ENCODE data around the gene HCST. TPM values are rescaled to one million over a fixed set of nuclear protein-coding genes. Genes with fewer than 3 reads are reported as not detected.

The HCST gene
- polyA plus RNA-seq, 6 donors from 2014 or later, result 33.8 to 58.5 (median 47.5) TPM

DNA sequence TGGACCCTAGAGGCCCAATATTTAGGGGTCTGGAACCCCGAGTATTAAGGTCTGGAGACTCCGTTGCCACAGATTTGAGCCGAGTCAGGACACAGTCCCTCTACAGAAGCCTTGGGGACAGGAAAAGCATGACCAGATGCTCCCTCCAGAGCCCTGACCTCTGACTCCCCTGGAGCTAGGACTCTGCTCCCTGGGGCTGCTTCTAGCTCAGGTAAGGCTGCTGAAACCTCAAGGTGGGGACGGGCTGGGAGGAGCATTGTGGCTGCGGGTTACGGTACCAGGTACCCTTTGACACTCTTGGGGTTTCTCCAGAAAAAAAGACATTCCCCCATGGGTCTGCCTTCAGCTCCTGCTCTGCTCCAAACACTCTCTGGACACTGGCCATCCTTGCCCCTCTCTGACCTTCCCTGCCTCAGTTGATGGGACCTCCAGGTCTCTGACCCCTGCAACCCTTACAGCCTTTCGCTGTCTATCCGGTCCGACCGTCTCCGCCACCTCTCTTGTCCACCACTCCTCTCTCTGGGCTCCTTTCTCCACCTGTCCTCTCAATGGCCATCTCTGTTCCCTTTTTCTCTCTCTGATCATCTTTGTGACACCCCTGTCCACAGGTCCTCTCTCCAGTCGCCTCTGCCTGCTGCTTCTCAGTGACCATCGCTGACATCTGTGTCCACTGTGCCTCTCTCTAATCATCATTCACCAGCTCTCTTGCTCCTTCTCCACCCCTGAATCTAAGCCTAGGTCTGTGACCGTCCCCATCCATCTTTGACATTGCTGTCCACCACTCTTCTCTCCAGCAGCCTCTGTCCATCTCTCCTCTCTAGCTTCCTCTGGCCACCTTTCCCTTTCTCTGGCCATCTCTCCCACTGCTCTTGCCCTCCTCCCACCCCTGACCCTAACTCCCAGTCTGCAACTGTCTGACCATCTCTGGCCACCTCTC, 35.3 kb downstream of the HCST start:
- DNase-seq, result no peak
- peaks cover 0 to 14% of the 10 kb centered on the region in 2 donors for H3K36me3 Mint-ChIP-seq
- peak overlapping the region in 5 of 8 donors; percentile 28 to 89 (median 58) for H3K4me3 Mint-ChIP-seq
- H3K9me3 Mint-ChIP-seq, result no peaks in the 10 kb centered on the region
- H3K4me1 Mint-ChIP-seq, result peaks cover 17 to 21% (median 17%) of the 10 kb centered on the region in 3 donors
- H3K27ac Mint-ChIP-seq, result peak overlapping the region in 1 of 6 donors; percentile 77
- H3K27me3 Mint-ChIP-seq, result peaks cover 23 to 42% (median 34%) of the 10 kb centered on the region in 3 donors
- no peak for ATAC-seq (ENCODE audit: low read depth in 2 of 2)

DNA sequence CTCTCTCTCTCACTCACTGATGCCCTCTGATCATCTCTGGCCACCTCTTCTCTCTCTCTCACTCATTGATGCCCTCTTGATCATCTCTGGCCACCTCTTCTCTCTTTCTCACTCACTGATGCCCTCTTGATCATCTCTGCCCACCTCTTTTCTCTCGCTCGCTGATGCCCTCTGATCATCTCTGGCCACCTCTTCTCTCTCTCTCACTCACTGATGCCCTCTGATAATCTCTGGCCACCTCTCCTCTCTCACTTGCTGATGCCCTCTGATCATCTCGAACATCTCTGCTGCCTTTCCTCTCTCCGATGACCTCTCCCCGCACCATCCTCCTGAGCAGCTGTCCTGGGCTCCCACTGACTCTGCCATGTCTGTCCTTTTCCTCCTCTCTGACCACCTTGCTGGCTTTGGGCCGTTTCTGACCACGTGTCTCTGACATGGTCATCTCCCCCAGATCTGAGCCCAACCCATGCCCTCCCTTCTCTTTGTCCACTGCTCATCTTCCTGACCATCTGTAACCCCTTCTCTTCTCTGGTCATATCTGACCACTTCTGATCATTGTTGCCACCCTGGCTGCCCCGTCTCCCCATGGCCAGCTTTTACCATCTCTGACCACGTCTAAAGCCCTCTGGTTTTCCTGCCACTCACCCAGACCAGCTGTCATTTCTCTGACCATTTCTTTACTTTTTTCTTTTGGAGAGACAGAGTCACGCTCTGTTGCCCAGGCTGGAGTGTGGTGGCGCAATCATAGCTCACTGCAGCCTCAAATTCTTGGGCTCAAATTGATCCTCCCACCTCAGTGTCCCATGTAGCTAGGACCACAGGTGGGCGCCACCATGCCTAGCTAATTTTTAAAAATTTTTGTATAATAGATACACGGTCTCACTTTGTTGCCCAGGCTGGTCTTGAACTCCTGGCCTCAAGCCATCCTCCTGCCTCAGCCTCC, 36.2 kb downstream of the HCST start:
- H3K27me3 Mint-ChIP-seq, result peaks cover 23 to 45% (median 41%) of the 10 kb centered on the region in 3 donors
- peak overlapping the region in 3 of 6 donors; percentile 12 to 66 (median 49) for H3K27ac Mint-ChIP-seq
- peaks cover 0 to 14% of the 10 kb centered on the region in 2 donors for H3K36me3 Mint-ChIP-seq
- H3K9me3 Mint-ChIP-seq, result no peaks in the 10 kb centered on the region
- no peak for DNase-seq
- H3K4me3 Mint-ChIP-seq, result peak overlapping the region in 6 of 8 donors; percentile 2 to 89 (median 42)
- no peak for ATAC-seq (ENCODE audit: low read depth in 2 of 2)
- peaks cover 17 to 21% (median 17%) of the 10 kb centered on the region in 3 donors for H3K4me1 Mint-ChIP-seq

DNA sequence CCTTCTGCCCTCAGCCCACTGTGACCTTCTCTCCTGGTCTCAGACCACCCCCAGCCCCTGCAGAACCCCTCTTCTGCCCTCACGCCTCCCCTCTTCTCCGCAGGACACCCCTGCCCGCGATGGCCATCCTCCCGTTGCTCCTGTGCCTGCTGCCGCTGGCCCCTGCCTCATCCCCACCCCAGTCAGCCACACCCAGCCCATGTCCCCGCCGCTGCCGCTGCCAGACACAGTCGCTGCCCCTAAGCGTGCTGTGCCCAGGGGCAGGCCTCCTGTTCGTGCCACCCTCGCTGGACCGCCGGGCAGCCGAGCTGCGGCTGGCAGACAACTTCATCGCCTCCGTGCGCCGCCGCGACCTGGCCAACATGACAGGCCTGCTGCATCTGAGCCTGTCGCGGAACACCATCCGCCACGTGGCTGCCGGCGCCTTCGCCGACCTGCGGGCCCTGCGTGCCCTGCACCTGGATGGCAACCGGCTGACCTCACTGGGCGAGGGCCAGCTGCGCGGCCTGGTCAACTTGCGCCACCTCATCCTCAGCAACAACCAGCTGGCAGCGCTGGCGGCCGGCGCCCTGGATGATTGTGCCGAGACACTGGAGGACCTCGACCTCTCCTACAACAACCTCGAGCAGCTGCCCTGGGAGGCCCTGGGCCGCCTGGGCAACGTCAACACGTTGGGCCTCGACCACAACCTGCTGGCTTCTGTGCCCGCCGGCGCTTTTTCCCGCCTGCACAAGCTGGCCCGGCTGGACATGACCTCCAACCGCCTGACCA, 37.2 kb downstream of the HCST start:
- ATAC-seq (ENCODE audit: low read depth in 2 of 2) (no peak), DNase-seq (no peak)
- Mint-ChIP-seq H3K36me3 (peaks cover 0 to 14% of the 10 kb centered on the region in 2 donors), H3K9me3 (no peaks in the 10 kb centered on the region), H3K27me3 (peaks cover 23 to 53% (median 50%) of the 10 kb centered on the region in 3 donors), H3K4me3 (no peak overlapping the region), H3K4me1 (peaks cover 17 to 21% (median 17%) of the 10 kb centered on the region in 3 donors), H3K27ac (peak overlapping the region in 1 of 6 donors; percentile 27)

DNA sequence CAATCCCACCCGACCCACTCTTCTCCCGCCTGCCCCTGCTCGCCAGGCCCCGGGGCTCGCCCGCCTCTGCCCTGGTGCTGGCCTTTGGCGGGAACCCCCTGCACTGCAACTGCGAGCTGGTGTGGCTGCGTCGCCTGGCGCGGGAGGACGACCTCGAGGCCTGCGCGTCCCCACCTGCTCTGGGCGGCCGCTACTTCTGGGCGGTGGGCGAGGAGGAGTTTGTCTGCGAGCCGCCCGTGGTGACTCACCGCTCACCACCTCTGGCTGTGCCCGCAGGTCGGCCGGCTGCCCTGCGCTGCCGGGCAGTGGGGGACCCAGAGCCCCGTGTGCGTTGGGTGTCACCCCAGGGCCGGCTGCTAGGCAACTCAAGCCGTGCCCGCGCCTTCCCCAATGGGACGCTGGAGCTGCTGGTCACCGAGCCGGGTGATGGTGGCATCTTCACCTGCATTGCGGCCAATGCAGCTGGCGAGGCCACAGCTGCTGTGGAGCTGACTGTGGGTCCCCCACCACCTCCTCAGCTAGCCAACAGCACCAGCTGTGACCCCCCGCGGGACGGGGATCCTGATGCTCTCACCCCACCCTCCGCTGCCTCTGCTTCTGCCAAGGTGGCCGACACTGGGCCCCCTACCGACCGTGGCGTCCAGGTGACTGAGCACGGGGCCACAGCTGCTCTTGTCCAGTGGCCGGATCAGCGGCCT, 37.9 kb downstream of the HCST start:
- peaks cover 17 to 21% (median 17%) of the 10 kb centered on the region in 3 donors for H3K4me1 Mint-ChIP-seq
- DNase-seq (no peak), ATAC-seq (ENCODE audit: low read depth in 2 of 2) (no peak)
- no peaks in the 10 kb centered on the region for H3K9me3 Mint-ChIP-seq
- H3K27me3 Mint-ChIP-seq, result peaks cover 23 to 53% (median 50%) of the 10 kb centered on the region in 3 donors
- no peak overlapping the region for H3K27ac Mint-ChIP-seq
- peaks cover 0 to 14% of the 10 kb centered on the region in 2 donors for H3K36me3 Mint-ChIP-seq
- H3K4me3 Mint-ChIP-seq, result no peak overlapping the region

DNA sequence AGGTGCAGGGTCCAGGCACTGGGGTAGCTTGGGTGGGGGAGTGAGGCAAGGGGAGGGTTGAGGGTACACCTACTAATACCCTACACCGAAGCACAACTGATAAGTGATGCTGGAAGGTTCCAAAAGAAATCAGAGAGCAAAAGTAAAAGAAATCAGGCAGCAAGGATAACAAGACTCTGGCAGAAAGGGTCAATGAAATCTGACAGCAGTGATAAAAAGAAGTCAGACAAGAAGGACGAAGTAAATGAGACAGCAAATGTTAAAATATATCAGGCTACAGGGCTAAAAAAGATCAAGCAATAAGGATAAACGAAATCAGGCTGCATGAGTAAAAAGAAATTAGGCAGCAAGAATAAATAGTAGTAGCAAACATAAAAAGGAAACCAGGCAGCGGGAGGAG, 38.5 kb downstream of the HCST start:
- no peak overlapping the region for H3K4me3 Mint-ChIP-seq
- H3K27ac Mint-ChIP-seq, result no peak overlapping the region
- DNase-seq, result no peak
- peaks cover 0 to 14% of the 10 kb centered on the region in 2 donors for H3K36me3 Mint-ChIP-seq
- peaks cover 21 to 50% (median 47%) of the 10 kb centered on the region in 3 donors for H3K27me3 Mint-ChIP-seq
- no peak for ATAC-seq (ENCODE audit: low read depth in 2 of 2)
- H3K9me3 Mint-ChIP-seq, result no peaks in the 10 kb centered on the region
- peaks cover 14 to 17% (median 16%) of the 10 kb centered on the region in 3 donors for H3K4me1 Mint-ChIP-seq

DNA sequence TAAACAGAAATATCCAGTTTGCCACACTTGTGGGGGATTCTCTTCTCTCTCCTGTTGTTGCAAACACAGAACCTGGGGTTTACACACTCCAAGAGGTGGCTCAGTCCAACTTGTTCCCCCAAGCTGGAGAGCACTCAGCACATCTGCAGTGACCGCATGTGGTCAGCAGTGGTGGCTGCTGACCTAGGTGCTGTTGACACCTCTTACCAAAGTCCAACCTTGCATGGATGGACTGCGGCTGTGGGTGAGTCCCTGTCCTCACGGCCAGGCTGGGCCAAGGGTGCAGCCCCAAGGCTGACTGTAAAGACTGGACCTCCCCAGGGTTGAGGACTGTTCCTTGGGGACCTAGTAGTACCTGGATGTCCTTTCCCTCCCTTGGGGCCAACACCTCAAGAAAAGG, 39.9 kb downstream of the HCST start:
- Mint-ChIP-seq H3K27me3 (peaks cover 17 to 44% (median 40%) of the 10 kb centered on the region in 3 donors), H3K9me3 (no peaks in the 10 kb centered on the region), H3K27ac (no peak overlapping the region), H3K36me3 (peaks cover 0 to 14% of the 10 kb centered on the region in 2 donors), H3K4me3 (no peak overlapping the region), H3K4me1 (peaks cover 10 to 12% (median 12%) of the 10 kb centered on the region in 3 donors)
- DNase-seq (no peak), ATAC-seq (ENCODE audit: low read depth in 2 of 2) (no peak)

DNA sequence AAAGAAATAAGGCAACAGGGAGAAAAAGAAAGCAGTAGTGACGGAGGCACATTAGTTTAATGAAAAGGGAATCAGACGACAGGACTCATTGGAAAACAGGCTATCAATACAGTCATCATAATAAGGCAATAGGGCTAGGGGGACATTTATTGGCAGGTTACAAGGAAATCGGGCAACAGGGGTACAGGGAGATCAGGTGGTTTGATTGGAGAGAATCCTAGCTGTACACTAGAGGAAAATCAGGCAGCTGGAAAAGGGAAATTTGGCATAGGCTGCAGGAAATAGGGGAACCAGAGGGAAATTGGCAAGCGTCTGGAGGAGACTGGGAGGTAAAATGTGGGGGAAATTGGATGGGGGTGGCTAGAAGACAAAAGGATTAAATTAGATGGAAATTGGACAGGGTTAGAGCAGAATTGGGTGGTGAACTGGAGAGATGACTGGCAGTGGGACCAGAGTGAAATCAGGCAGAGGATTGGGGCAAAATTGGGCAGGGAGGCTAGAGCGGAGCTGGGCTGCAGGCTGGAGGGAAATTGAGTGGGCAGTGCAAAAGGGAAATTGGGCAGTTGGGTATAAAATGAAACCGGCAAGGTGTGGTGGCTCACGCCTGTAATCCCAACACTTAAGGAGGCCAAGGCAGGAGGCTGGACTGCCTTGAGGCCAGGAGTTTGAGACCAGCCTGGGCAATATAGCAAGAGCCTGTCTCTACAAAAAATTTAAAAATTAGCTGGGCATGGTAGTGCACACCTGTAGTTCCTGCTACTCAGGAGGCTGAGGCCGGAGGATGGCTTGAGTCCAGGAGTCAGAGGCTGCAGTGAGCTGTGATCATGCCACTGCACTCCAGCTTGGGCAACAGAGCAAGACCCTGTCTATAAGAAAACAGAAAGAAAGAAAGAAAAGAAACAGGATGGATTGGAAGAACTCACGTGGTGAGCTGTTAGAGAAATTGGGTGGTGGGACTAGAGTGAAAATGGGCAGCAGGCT, 41.3 kb downstream of the HCST start:
- Mint-ChIP-seq H3K4me1 (peaks cover 0 to 3% (median under 1%) of the 10 kb centered on the region in 3 donors), H3K27me3 (peaks cover 7 to 38% (median 33%) of the 10 kb centered on the region in 3 donors), H3K27ac (peak overlapping the region in 1 of 6 donors; percentile 87), H3K36me3 (peaks cover 0 to 4% of the 10 kb centered on the region in 2 donors), H3K4me3 (no peak overlapping the region), H3K9me3 (peaks cover 0 to 1% (median 0%) of the 10 kb centered on the region in 7 donors)
- ATAC-seq (ENCODE audit: low read depth in 2 of 2) (no peak), DNase-seq (no peak)

DNA sequence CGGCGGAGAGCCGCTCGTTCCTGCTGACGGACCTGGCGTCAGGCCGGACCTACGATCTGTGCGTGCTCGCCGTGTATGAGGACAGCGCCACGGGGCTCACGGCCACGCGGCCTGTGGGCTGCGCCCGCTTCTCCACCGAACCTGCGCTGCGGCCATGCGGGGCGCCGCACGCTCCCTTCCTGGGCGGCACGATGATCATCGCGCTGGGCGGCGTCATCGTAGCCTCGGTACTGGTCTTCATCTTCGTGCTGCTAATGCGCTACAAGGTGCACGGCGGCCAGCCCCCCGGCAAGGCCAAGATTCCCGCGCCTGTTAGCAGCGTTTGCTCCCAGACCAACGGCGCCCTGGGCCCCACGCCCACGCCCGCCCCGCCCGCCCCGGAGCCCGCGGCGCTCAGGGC, 42.2 kb downstream of the HCST start:
- Mint-ChIP-seq H3K4me1 (peaks cover 0 to 1% (median 0%) of the 10 kb centered on the region in 3 donors), H3K27ac (no peak overlapping the region), H3K4me3 (no peak overlapping the region), H3K27me3 (peaks cover 5 to 37% (median 29%) of the 10 kb centered on the region in 3 donors), H3K36me3 (no peaks in the 10 kb centered on the region), H3K9me3 (peaks cover 0 to 1% (median 0%) of the 10 kb centered on the region in 7 donors)
- ATAC-seq (ENCODE audit: low read depth in 2 of 2) (no peak), DNase-seq (no peak)

DNA sequence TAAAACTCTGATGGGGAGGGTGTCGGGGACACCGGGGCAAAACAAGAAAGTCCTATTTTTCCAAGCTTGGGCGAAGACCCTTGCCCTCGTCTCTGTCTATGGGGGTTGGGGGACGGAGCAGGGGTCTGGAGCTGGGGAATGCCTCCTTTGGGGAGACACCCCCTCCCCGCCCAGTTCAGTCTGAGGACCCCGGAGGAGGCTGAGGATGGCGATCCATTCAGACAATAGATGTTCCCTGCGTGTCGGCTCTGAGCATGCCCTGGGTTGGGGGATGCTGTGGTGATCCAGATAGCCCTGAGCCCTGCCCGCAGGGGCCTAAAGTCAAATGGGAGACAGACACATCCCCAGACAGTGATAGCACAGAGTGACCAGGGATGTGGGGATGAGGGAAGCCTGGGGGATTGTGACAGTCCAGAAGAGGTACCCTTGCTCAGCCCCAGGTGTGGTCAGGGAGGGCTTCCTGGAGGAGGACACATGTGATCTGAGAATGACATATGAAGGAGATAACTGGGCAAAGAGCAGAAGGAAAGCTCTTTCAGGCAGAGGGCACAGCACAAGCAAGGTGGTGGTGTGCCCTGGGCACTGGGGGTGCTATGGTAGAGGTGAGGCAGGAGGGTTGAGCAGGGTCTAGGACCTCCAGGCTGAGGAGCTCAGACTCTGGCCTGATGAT, 42.9 kb downstream of the HCST start:
- H3K27ac Mint-ChIP-seq, result no peak overlapping the region
- H3K36me3 Mint-ChIP-seq, result no peaks in the 10 kb centered on the region
- H3K9me3 Mint-ChIP-seq, result peaks cover 0 to 1% (median 0%) of the 10 kb centered on the region in 7 donors
- H3K27me3 Mint-ChIP-seq, result peaks cover 10 to 39% (median 29%) of the 10 kb centered on the region in 3 donors
- peaks cover 0 to 1% (median 0%) of the 10 kb centered on the region in 3 donors for H3K4me1 Mint-ChIP-seq
- DNase-seq (no peak), ATAC-seq (ENCODE audit: low read depth in 2 of 2) (no peak)
- H3K4me3 Mint-ChIP-seq, result peak overlapping the region in 1 of 8 donors; percentile 29

DNA sequence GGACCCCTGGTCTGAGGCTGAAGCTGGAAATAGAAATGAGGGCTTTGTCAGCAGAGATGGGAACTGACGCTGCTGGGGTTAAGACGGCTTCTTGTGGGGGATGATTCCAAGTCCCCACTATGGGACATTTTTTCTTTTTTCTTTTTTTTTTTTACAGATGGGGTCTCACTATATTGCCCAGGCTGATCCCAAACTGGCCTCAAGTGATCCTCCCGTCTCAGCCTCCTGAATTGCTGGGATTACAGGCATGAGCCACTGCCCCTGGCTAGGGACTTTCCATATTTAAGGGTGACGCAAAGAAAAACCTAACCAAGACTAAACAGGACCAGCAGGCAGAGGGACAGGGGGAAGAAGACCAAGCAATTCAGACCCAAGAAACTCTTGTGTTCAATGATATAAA, 43.9 kb downstream of the HCST start:
- H3K4me3 Mint-ChIP-seq, result peak overlapping the region in 1 of 8 donors; percentile 5
- DNase-seq, result no peak
- peaks cover 0 to 1% (median 0%) of the 10 kb centered on the region in 3 donors for H3K4me1 Mint-ChIP-seq
- H3K9me3 Mint-ChIP-seq, result peaks cover 0 to 1% (median 0%) of the 10 kb centered on the region in 7 donors
- no peak for ATAC-seq (ENCODE audit: low read depth in 2 of 2)
- H3K27me3 Mint-ChIP-seq, result peaks cover 5 to 41% (median 24%) of the 10 kb centered on the region in 3 donors
- no peaks in the 10 kb centered on the region for H3K36me3 Mint-ChIP-seq
- peak overlapping the region in 3 of 6 donors; percentile 38 to 82 (median 72) for H3K27ac Mint-ChIP-seq
